Melanocyte of skin (primary cell): ENCODE measurements around the gene RNF7. TPM values are rescaled to one million over a fixed set of nuclear protein-coding genes. Genes with fewer than 3 reads are reported as not detected.

ENCODE experiments used
- small RNA-seq, 2 donors: library from RNA; depleted of rRNA; stranded (forward); fragments of <200 nt; gene quantifications; one replicate each; pipeline ENCODE3, GENCODE V24; 2012
- total RNA-seq, 2 donors: library from RNA; depleted of rRNA; stranded (reverse); fragments of >200 nt; gene quantifications; 2 replicates each; pipeline ENCODE4 v1.2.3, GENCODE V29; 2012

Gene RNF7
- 10 to 100 TPM; 28.6 to 40.3 TPM for total RNA-seq

GRCh38 chr3:141738022-141738890, at the start of gene RNF7:
Gene RNF7 (plus strand): TSS chr3:141738298. CDS start chr3:141738342, 44 bp downstream.

GRCh38 chr3:141763088-141763750, 25.1 kb downstream of the RNF7 start, which contains the start of gene GRK7:
Gene GRK7 (plus strand): TSS chr3:141763408. CDS start chr3:141778285, 14,877 bp downstream.

Small RNA genes within 50 kb of the gene (small RNA-seq; reads per million reads assigned to genes)
- 0 reads per million in 2 donors for gene AC112771.1

Other genes with a start within 250 kb of the RNF7 start
- gene GRK7, start 25.1 kb downstream of the RNF7 start, total RNA-seq = not detected
- gene ATP1B3, start 138.3 kb downstream of the RNF7 start, total RNA-seq = 100 to 1,000 TPM in 1 of 2 donors, 10 to 100 TPM in 1; 62.3 to 127 TPM